22Rv1 (cell line): ENCODE data around the gene NPY.
"Not testable (repeated sequence)": the region's sequence is repeated elsewhere in the genome, so short reads cannot be mapped to it uniquely, and the experiment has no call there.

ENCODE experiments used
- H3K27ac ChIP-seq: fragments of 450-650 bp; 2 replicates; pipeline ENCODE4 v1.5.1; 2017
- ZFX ChIP-seq: fragments of 450-650 bp; IDR thresholded peaks from 2 replicates; pipeline ENCODE4 v1.6.1; 2017; ENCODE audit warnings: antibody characterized with exemption, borderline replicate concordance
- TF ChIP-seq, protein P1 (sequence below): fragments of 450-650 bp; IDR thresholded peaks from 2 replicates; pipeline ENCODE4 v1.5.1; 2017; ENCODE audit warnings: mild to moderate bottlenecking

Gene NPY

DNA sequence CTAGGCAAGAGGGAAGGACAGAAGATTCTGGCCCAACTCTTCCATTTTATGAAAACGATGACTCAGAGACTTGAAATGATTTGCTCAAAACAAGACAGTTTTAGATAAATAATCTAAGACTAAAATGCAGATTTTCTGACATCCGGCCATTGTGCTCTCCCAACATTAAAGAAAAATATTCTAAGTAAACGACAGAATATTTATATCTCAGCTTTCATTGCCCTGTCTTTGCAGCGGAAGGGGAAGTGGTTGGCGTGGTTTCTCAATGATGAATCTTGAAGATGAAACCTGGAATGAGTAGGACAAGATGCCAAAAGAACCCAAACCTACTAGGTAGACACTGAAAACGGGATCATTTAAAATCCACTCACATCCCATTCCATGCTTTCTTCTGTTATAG, 28.9 kb upstream of the NPY start:
- TF ChIP-seq ZFX = no peak
- TF ChIP-seq, protein P1, sequence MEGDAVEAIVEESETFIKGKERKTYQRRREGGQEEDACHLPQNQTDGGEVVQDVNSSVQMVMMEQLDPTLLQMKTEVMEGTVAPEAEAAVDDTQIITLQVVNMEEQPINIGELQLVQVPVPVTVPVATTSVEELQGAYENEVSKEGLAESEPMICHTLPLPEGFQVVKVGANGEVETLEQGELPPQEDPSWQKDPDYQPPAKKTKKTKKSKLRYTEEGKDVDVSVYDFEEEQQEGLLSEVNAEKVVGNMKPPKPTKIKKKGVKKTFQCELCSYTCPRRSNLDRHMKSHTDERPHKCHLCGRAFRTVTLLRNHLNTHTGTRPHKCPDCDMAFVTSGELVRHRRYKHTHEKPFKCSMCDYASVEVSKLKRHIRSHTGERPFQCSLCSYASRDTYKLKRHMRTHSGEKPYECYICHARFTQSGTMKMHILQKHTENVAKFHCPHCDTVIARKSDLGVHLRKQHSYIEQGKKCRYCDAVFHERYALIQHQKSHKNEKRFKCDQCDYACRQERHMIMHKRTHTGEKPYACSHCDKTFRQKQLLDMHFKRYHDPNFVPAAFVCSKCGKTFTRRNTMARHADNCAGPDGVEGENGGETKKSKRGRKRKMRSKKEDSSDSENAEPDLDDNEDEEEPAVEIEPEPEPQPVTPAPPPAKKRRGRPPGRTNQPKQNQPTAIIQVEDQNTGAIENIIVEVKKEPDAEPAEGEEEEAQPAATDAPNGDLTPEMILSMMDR = no peak
- H3K27ac ChIP-seq = no peak overlapping the region

DNA sequence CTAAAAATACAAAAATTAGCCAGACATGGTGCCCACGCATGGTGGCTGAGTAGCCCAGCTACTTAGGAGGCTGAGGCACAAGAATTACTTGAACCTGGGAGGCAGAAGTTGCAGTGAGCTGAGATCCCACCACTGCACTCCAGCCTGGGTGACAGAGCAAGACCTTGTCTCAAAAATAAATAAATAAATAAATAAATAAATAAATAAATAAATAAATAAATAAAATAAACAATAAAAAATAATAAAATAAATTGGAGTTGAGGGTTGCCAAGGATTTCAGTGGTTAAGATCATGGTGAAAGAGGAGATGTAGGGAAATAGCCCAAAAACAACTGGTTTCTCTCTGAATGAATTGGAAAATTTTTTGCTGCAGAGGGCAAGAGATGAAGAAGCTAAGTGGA, 25.7 kb upstream of the NPY start:
- not testable (repeated sequence) for H3K27ac ChIP-seq

DNA sequence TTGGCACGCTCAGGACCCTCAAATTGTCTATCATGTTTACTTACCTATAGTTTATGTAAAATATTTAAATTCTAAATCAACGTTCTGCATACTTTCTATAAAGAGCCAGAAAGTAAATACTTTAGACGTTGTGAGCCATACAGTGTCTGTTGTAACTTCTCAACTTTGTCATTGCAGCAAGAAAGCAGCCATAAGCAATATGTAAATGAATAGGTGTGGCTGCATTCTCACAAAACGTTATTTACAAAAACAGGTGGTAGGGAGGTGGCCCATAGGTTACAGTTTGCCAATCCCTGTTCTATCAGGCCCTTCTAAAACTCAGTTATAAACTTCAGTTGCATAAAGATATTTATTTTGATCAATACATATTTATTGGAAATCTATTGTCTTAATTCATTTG, 12.1 kb upstream of the NPY start:
- H3K27ac ChIP-seq = no peak overlapping the region
- TF ChIP-seq, protein P1 = no peak
- no peak for TF ChIP-seq ZFX

DNA sequence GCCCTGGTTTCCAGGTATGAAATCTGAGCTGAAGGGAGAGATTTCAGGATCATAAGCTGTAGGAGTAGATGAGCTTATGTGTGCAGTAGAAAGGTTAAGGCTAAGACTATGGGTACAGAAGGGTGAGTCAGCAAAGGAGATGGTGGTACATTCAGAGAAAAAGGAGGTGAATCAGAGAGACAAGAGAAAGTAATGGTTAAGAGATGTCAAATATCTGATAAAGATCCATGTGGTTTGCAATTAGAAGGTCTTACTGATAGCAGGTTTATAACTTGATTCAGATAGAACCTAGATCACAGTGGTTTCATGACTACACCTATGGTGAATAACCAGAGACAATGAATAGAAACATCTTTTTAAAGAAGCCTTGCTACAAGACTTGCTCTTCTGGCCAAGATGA, 4.5 kb upstream of the NPY start:
- H3K27ac ChIP-seq = no peak overlapping the region
- TF ChIP-seq ZFX = no peak
- TF ChIP-seq, protein P1 = no peak

DNA sequence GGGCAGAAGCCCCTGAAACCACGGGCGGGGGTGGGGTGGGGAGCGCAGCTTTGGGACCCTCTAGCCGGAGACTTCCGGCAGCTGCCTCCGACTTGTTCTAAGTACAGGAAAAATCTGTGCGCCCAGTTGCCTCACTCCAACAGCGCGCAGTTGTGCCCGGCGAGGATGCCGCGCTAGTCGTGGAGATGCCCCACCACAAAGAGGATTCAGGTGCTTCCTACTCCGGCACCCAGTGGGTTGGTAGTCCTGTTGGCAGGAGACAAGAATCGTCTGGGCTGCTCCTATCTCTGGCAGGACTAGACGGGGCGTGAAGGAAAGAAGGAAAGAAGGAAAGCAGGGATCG, 465 bp upstream of the NPY start:
- no peak overlapping the region for H3K27ac ChIP-seq
- no peak for TF ChIP-seq ZFX
- TF ChIP-seq, protein P1 = no peak

DNA sequence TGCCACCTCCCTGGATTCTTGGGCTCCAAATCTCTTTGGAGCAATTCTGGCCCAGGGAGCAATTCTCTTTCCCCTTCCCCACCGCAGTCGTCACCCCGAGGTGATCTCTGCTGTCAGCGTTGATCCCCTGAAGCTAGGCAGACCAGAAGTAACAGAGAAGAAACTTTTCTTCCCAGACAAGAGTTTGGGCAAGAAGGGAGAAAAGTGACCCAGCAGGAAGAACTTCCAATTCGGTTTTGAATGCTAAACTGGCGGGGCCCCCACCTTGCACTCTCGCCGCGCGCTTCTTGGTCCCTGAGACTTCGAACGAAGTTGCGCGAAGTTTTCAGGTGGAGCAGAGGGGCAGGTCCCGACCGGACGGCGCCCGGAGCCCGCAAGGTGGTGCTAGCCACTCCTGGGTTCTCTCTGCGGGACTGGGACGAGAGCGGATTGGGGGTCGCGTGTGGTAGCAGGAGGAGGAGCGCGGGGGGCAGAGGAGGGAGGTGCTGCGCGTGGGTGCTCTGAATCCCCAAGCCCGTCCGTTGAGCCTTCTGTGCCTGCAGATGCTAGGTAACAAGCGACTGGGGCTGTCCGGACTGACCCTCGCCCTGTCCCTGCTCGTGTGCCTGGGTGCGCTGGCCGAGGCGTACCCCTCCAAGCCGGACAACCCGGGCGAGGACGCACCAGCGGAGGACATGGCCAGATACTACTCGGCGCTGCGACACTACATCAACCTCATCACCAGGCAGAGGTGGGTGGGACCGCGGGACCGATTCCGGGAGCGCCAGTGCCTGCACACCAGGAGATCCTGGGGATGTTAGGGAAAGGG, 913 bp downstream of the NPY start:
- no peak overlapping the region for H3K27ac ChIP-seq
- TF ChIP-seq, protein P1 = no peak
- no peak for TF ChIP-seq ZFX

DNA sequence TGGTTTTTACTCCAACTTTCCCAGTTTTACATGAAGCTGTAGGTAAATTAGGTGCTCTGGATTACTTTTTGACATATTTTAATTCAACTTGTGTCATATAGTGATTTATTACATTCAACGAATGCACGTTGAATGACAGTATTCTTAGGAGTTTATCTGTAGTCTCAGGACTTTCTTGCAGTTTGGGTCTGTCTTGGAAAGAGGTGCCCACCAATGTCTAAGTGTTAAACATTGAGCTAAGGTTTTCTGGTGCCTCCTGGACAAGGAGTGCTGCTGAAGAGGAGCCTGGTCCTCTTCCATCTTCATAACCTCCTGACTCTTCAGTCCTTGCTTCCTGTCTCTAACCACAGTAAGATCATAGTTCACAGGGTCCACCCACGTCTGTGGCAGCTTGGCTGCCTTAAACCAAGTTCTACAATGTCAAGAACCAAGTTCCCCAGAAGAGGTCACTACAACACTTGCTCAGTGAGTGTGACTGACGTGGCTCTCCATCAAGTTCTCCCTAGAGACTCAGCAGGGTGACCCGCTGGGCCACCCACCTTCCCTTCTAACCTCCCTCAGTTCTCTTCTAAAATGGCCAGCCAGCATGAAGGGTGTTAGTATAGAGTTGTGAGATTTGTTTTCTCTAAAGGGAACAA, 6.1 kb downstream of the NPY start:
- TF ChIP-seq, protein P1 = peak; percentile 77
- no peak for TF ChIP-seq ZFX
- H3K27ac ChIP-seq = no peak overlapping the region
